Stimulated activated naive CD4-positive, alpha-beta T cell treated with Interleukin-2 at 50 U/mL for 16 hours (primary cell): ENCODE results near the gene FAM131B.
A peak's percentile ranks its signal among the peaks of the same experiment; 100 is the strongest.
"Not testable (repeated sequence)": the region's sequence is repeated elsewhere in the genome, so short reads cannot be mapped to it uniquely, and the experiment has no call there.

Experiments used
- DNase-seq: peaks from one replicate; lab custom pipeline; 2025; lab: John Stamatoyannopoulos, UW

FAM131B gene

DNA sequence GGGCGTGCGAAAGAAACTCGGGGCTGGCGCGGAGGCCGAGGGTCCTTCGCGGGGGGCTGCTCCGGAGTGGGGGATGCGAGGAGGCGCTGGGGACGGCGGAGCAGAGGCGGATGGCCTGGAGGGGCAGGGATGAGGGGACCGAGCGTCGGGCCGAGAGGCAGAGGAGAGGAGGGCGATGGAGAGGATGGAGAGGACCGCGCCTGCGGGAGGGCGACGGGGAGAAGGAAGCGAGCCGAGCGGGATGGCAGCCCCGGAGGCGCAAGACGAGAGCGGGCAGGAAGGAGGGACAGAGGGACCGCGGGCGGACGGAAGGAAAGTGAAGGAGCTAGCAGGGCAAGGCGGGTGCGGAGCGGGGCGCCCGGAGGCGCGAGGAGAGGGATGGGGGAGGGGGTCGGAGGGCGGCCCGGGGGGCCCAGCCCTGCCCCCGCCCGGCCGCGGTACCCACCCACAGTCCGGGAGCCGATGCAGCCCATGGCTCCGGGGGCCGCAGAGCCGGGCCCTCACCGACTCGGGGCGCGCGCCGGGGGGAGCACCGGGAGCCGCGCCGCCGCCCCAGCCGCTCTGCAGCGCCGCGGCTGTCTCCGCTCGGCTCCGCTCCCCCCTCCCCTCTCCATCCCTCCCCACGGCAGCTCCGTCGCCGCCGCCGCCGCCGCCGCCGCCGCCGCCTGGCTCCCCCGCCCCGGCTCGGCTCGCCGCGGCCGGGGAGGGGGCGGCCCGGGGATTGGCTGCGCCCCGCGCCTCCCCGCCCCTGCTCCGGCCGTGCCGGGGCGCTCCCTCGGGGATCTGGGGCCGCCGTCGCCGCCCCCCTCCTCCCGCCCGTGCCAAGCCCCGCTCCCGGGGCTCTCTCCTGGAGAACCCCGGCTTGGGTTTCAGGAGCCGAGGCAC, at the start of gene FAM131B:
Gene FAM131B (minus strand): TSS at position 583 of the 885 bp plus-strand sequence. CDS start 110 bp downstream, at position 473.
- peak; percentile 34 for DNase-seq

DNA sequence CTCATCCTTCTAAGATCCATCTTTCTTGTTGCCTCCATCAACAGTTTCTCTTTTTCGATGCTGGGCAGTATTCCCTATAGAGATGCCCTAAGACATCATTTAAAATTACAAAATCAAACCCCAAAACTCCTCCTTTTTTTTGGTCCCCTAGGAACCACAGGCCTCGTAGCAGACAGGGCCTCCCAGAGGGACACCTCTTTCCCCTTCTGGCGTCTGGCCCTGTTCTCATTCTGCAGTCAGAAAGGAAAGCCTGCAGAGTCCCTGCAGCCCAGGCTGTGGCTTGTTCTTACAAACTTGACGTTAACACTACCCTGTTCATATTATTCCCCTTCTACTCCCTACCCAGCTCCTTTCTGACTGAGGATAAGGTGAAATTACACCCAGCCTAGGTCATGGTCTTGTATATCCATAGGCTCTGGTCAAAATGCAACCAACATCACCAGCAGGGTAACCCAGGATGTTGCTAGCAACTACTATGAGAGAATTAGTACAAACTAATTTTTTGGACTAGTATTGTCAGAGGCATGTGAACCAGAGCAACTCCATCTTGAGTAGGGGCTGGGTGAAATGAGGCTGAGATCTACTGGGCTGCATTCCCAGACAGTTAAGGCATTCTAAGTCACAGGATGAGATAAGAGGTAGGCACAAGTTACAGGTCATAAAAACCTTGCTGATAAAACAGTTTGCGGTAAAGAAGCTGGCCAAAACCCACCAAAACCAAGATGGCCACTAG, 49.6 kb upstream of the FAM131B start:
- no peak for DNase-seq

DNA sequence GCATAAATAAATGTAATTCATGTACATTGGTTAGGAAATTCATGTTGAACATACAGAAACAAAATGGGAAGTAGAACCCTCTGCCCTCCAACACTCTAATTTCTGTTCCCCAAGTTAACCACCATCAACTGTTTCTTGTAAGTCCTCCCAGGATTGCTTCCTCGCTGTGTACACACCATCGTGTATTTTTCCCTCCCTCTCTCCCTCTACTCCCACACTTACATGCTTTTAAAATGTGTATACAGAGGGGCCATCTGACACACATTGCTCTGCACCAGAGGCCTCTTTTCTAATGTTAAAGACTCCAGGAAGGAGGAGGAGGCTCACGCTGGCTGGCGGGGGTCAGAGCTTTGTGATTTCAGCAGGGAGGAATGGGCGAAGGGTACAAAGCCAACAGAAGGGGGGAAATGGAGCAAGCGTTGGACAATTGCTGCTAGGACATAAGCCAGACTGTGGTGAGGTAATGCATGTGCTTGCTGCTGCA, 48.0 kb upstream of the FAM131B start:
- no peak for DNase-seq

DNA sequence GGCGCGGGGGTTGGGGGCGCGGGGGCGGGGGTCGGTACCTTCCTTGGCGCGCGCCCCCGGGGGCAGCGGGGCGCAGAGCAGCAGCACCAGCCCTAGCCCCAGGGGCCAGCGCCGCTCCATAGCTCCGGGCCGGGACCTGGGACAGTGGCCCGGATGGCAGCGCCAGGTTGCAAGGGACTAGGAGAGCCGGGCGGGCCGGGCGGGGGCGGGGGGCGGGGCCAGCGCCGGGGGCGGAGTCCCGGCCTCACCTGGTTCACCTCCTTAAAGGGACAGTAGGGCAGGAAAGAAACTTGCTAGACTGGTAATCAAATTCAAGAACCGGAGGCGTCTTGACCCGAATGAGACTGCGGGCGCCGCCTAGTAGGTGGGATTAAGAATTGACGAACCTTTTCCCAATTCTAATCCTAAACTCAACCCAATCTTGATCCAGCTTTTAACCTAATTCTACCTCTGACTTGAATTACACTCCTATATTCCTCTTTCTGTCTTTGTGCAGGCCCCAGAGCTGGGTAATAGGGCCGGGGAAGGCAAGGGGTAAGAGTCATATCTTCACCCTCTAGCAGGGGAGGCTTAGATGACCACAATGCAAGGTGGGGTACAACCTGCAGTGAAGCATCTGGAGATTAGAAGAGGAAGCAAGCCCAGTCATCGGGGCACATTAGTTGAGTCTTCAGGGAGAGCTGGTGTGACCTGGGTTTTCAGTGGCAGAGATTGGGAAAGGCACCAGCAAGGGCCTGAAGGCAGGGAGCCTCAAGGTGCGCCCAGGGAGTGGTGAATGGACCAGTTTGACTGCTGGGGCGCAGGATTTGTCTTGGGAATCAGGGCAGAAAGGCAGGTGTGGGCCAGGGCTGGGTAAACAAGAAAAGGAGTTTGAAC, 46.4 kb upstream of the FAM131B start, which contains the start of gene EPHA1:
Gene EPHA1 (minus strand): TSS at position 171 of the 876 bp plus-strand sequence. CDS start 51 bp downstream, at position 120.
- DNase-seq, result peak; percentile 41

DNA sequence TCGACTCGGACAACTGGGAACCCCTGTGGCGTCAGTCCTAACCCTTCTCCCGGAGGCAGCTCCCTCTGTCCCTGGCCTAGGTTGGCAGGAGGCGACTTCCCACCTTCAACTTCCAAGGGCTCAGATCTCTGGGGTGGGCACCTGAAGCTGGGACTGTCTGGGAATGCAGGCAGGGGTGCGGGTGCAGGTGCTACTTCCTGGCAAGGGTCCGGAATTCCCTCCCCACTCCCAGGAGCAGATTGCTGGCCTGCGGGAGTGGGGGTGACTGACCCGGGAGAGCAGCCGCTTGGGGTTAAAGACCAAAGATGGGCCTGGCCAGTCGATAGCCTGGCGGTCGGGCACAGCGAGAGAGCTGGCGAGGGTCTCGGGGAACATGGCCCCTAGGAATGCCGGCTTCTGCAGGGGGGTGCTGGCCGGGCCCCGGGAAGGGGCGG, 45.8 kb upstream of the FAM131B start:
- DNase-seq, result no peak

DNA sequence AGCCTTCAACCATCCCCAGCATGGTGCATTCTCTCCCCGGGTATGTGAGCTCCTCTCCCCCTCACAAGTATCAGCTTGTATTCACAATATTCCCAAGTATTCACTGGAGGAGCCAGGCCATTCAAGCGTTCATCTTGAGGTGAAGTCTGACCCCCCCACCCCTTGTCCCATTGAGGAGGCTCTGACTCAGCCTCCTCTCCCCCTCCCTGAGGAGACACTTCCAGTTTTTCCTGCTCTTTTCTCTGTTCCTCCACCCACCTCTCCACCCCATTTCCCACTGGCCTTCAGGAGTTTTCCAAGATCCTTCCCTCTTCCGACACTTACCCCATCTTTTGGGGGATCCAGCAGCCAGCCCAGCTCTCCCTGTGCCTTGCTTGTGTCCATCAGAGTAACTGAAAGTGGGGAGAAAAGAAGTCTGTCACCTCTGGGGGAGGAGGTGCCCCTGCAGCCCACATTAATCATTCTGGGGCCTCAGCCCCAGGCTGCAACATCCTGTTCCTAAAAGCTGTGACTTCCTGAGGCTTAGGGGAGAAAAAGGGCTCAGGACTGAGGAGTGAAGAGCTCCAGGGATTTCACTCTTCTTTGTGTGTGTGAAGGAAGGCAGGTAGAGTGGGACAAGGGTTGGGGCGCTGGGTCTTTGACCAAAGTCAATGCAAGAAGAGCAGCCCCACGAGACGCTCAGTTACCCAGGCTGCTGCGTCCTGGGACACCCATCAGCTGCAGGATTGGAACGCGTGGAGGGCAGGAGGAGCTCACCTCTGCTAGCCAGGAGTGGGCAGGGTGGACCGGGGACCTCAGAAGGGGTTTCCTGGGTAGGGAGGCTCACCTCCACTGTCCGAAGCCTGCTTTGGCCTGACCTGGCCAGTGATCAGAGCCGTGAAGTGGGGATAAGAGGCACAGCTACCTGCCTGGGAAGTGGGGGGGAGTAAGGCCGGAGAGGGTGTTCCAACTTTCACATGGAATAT, 45.1 kb upstream of the FAM131B start:
- DNase-seq, result peak; percentile 14

DNA sequence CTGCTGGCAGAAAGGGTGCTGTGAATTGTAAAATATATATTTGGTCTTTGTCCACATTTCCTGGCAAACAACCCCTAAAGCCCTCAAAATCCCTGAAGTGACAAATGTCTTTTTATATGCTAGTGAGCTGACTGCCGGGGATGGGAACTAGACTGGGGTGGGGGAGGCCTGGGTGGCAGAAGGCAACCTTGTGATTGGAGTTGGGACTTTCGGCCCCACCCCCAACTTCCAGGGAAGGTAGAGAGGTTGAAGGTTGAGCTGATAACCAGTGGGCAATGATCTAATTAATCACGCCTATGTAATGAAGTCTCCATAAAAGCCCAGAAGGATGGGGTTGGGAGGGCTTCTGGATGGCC, 43.5 kb upstream of the FAM131B start:
- no peak for DNase-seq

DNA sequence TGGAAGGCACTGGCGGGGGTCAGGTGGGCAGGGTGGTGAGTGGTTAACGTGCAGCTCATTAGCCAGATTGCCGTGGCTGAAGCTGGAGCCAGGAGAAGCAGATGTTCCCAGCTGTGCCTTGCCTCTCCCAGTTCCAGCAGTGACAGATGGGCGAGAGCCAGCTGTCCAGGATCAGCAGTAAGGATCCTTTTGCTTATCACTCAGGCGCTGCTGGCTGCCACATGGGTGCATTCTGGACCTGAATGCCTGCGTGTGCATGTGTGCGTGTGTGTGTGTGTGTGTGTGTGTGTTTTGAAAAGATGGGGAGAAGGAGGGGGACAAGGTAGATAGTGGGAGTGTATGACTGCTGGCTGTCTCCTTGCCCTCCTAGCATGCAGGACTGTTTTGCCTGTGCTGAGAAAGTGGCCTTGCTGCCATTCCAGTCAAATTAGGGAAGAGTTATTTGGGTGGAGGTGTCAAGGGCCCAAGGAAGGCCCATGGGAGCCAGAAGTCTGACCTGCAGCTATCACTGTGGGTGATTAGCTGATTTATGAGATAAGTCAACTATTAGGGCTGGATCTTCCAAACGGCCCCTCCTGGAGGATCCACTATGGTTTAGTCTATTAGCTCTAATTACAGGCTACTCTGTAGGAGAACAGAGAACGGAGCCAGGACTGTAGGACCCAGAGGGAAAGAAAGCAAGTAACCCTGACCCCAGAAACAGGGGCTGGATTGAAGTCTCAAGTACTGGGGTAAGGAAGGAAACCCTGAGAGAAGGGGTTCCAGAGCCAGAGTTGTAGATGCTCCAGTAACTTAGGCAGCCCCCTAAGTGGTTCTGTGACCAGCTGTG, 42.9 kb upstream of the FAM131B start:
- DNase-seq, result no peak

DNA sequence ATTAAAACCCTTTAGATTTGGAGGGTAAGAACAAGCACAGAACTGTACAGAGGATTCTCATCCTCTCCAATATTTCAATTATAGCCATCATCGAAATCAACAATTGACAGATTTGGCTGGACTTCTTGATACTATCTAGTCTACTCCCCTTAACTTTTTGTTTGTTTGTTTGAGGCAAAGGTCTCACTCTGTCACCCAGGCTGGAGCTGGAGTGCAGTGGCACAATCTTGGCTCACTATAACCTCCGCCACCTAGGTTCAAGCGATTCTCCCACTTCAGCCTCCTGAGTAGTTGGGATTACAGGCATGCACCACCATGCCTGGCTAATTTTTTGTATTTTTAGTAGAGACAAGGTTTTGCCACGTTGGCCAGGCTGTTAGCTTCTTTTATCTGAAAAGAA, 39.7 kb upstream of the FAM131B start:
- DNase-seq, result not testable (repeated sequence)

DNA sequence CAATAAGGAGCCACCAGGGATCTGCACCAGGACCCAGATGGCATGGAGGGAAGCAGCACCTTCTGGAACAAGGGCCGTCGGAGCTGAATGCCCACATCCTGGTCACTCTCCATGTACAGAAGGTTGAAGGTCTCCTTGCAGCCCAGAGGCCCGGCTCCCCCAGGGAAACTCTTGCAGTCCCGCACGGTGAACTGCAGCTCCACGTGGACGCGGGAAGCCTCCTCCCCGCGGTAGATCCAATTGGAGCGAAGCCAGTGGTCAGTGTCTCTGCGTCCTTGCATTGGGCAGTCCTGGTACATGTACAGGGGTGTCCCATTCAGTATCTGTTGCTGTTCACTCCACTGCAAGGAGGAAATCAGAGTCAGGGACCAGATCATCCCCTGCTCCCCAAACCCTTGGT, 38.8 kb upstream of the FAM131B start:
- no peak for DNase-seq

DNA sequence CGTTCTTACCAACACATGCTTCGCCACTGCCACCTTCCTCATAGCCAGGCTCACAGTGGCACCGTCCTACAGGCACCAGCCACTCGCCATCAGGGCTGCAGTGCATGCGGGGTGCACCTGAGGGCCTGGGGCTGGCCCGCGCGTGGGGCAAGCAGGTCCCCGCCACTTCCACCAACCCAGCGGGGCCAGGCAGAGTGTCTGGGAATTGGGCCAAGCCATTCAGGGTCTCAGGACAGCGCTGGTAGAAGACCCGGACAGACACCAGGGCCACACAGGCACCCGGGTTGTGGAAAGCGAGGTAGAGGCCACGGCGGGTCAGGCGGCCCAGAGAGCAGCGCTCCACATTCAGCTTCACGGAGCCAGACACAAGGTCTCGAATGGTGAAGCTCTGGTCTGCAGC, 37.1 kb upstream of the FAM131B start:
- DNase-seq, result no peak

DNA sequence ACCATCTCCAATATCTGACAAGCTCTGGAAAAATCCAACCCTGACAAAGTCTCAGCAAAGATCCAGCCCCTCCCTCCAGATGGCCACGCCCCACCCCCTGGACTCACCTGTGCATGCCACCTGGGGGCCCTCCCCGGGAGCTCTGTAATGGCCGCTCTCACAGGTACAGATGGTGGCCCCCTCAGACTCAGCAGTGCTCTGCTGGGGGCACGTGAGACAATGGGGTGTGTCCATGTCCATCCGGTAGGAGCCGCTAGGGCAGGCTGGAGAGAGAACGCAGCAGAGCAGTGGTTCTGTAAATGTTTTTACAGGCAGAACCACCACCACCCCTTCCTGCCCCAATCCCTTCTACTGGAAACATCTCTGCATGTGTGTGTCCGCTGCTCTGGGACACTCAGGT, 36.6 kb upstream of the FAM131B start:
- no peak for DNase-seq

DNA sequence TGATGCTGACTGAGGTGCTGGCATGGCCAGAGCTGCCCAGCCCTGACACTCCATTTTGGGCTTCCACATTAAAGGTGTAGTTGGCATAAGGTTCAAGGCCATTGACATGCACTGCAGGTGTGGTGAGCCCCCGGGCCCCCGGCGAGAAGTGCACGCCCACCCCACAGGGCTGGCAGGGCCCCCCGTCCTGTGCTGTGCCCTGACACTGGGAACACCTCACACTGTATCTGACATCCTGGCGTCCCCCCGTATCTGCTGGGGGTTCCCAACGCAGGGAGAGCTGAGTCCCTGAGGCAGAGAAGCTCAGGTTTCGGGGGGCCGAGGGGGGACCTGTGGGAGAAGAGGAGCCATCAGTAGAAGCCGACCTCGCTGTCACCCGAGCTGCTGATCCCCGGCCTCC, 36.1 kb upstream of the FAM131B start:
- no peak for DNase-seq

DNA sequence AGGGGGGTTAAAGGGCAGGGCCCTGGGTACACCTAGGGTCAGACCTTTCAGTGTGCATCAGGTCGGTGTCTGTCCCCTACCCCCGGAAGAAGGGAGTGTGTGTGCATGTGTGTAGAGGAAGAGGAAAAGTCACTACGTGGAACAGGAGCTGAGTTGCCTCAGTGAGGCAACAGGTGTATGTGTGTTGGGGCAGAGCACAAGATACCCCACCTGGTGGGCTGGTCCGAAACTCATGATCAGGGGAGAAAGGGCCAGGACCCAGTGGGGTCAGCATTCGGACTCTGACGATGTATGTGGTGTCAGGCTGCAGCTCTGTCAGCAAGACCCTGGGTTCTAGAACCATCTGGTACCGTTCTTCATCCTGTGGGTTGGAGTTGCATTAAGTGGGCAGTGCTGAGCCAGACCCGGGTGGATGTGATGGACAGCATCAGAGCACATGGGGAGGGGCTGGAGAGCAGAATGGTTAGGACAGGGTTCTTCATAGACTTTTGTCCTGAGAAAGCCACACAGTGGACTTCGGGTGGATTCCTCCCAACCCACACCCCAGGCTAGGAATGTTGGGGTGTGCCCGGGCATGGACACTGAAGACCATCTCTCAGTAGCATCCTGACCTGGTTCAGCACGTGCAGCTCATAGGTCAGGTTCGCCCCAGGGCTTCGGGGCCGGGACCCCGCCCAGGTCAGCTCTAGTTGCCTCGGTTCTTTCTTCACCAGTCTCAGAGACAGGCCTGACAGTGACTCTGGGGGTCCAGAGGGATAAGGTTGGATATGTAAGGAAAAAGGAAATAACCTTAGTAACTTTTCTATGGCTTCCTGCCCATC, 35.4 kb upstream of the FAM131B start:
- no peak for DNase-seq

DNA sequence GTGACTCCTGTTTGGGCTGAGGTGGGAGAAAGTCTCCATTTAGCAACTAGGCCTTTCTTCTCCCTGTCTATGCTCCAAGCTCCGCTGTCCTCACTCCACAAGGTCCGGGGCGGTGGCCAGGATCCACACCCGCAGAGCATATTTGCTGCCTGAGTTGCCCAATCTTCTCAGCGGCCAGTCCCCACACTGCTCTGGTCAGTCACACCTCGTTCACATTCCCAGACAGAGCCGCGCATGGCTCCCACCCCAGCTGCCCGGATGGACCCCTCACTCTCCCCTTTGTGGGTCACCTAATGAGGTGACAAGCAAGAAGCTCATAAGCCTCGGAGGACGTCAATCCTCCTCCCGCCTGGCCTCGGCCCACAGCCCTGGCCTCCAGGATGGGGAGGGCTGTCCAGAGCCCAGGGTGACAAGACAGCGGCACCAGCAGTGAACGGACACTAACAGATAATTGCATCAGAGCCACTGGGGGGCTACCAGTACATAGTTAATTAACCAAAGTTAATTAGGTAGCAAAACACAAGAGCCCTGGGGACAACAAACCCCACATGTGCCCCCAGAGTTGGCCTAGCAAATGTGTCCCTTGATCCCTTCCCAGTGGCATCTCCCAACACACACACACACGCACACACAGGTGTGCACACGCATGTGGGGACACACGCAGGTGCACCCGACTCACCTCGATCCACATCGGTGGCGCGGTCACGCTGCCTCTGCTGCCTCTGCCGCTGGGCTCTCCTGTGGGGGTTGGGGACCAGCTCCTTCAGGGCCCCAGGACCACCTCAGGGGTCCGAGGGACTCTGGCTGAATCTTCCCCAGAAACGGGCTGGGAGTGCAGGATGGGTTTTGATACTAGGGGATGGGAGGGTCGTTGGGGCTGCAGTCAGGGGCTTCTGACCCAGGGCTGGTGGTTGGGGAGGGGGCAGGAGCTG, 34.4 kb upstream of the FAM131B start:
- no peak for DNase-seq

DNA sequence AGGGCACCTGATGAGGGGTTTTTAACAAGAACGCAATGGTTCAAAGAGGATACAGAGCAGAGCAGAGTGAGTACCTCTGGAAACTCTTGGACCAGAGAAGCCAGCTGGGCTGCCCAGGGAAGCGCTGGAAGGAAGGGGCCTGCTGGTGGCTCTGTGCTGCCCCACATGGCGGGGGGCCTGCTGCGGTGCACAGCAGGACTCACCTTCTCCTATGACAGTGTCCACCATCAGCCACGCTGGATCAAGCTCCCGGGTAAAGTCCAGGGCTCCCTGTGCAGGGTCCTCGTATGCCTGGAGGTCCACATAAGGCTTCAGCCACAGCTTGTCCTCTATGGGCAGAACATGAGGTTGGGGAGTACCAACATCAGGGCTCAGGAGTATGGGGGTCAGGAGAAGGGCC, 33.7 kb upstream of the FAM131B start:
- DNase-seq, result no peak

DNA sequence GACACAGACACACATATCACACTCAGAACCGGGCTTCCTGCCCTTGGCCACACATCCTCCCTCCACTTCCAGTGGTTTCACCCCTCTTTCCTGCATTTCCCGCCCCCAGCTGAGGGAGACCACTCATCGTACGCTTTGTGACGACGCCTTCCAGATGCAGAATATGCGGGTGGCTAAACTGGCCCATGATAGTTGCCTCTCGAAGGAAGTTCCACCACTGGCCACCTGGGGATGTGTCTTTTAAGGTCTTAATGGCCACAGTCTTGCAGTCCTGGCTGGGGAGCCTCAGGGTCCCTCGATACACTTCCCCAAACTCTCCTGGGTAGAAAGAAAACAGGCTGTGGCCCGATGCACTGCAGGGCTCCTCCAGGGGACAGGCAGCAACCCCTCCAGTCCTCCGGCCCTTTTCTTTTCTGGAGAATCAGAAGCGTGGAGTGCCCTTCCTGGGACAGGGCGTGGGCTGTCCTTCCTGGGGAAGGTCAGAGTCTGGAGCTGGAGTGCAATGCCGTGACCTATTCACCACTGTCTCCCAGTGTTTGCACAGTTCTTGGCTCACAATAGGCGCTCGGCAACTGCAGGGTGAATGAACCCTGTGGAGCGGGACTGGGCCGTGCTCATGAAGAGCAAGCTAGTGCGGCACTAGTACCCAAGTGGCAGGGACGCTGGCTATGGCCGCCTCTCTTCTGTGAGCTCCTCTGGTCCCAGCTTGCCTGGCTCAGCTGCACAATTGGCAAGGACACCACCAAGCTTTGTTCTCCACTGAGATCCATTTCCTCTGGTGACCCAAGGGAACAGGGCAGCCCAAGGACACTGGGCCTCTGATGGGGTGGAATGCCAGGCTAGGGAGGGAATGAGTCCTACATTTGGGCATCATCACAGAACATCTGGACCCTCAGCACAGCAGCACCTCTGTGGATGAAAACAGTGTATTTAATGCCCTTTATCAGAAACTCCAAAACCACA, 33.0 kb upstream of the FAM131B start:
- DNase-seq, result no peak
